CD4-positive, alpha-beta T cell treated with Interleukin-6 at 100 ng/mL for 8 hours (primary cell): ENCODE measurements around the gene PTPN2.
"Not testable (repeated sequence)": the region's sequence is repeated elsewhere in the genome, so short reads cannot be mapped to it uniquely, and the experiment has no call there.

Experiments
- DNase-seq: peaks from one replicate; pipeline ENCODE4 v3.0.0-alpha.2; 2020; ENCODE audit warnings: mixed read lengths, low spot score

PTPN2 gene

DNA sequence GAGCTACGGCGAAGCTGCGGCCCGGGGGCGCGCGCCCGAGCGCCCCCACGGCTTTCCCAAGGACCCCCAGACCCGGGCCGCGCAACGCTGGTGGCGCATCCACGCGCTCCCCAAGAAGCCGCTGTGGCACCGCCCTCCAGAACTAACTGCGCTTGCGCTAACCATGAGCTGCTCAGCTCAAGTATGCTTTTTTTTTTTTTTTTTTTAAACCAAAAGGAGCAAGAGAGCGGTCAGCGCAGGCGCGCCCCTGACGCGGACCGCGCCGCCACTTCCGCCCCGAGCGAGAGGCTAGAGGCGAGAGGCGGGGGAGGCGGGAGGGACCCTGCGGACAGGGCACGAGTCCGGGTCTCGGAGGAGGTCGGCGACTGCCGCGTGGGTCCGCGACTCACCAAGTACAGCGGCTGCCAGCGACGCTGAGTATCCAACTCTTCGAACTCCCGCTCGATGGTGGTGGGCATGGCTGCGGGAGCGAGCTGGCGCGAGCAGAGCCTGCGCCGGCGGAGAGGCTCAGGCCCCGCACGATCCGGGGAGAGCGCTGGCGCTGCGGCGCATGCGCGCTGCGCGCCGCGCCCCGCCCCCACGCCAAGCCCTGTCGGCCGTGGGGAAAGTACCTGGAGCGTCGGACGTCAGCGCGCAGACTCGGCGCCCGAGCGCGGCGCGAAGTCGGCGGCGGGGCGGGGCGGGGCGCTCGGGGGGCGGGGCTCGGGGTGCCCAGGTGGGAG is at the start of gene PTPN2:
Gene PTPN2, minus strand, starts transcription at position 554 of the 722 bp plus-strand sequence. Its CDS starts 96 bp downstream, at position 458.
- peak; percentile 93 for DNase-seq

DNA sequence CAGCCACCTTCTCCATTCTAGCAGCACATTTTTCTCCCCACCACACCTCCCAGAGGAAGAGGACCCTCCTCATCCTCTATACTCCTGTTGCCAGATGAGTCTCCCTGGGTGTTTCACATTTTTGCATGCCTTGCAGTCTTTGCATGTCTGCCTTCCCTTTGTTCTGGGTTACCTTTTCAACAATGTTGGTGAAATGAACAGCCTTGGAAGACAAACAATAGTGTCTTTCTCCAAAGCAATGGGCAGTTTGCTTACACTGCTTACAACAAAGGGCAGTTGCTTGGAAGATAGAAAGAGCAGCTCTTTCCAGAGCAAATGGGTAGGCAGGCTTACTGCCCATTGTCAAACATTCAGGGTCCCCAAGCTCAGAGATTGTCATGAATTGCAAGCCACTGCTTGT is 49.3 kb upstream of the PTPN2 start:
- DNase-seq: no peak

DNA sequence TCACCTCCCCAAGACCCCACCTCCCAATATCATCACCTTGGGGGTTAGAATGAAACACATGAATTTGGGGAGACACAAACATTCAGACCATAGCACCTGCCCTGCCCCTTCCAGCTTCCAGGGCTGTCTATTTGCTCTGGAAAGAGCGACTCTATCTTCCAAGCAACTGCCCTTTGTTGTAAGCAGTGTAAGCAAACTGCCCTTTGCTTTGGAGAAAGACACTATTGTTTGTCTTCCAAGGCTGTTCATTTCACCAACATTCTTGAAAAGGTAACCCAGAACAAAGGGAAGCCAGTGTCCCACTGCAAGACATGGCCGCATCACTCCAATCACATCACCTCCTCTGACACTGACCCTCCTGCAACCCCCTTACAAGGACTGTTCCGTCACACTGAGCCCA is 46.9 kb upstream of the PTPN2 start:
- DNase-seq: no peak

DNA sequence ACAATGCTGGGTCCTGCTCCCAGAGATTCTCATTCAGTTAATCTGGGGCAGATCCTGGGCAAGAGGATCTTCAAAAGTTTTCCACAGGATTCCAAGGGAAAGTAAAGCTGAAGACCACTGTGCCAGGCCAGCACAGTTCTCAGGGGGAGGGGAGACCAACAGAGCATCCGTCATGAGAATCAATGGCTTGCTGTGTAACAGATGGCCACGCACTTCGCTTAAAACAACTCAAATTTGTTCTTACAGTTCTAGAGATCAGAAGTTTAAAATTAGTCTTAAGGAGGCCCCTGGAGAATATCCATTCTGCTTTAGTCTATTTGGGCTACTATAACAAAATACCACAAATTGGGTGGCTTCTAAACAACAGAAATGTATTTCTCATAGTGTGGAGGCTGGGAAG is 46.3 kb upstream of the PTPN2 start:
- DNase-seq: no peak

DNA sequence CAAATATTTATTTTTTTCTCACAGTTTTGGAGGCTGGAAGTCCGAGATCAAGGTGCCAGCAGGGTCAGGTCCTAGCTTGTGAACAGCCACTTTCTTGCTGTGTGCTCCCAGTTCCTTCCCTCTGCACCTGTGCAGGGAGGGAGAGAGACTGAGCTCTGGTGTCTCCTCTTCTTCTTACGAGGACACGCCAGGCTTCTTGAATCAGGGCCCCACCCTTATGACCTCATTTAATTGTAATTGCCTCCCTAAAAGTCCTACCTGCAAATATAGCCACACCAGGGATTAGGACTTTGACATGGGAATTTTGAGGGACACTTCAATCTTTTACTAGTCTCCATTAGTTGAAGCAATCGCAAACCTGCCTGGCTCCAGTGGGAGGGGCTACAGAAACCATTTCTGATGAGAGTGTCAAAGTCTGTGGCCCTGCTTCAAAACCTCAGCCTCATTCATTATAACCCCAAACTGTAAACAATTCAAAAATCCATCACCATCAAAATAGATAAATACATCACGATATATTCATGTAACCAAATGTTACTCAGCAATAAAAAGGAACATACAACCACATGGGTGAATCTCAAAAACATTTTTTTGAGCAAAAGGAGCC is 45.5 kb upstream of the PTPN2 start:
- no peak for DNase-seq

DNA sequence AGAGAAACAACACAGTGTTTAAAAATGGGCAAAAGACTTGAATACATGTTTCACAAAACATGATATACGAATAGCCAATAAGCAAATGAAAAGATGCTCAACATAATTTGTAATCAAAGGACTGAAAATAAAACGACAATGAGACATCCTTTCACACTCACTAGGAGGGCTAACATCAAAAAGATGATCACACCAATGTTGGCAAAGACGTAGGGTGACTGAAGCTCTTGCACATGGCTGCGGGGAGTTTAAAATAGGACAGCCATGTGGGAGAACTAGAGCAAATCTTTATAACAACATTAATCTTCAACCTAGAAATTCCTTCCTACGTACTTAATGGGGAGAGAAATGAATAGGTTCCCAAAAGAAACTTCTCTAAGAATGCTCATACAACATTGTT is 44.6 kb upstream of the PTPN2 start:
- DNase-seq: no peak

DNA sequence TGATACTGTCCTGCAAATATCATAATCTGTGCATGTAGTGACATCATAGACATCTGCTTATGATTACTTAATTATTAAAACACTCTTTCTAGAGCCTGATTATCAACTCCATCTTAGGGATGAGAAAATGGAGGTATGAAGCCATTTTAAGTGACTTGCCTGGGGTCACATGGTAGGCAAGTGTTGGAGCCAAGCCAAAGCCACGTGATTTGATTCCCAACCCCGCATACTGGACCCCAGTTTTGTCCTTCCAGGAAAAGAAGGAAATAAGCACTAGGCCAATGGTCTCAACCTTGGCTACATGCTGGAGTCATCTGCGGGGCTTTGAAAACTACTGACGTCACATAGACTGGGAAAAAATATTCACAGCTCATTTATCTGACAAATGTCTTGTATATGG is 44.2 kb upstream of the PTPN2 start:
- no peak for DNase-seq

DNA sequence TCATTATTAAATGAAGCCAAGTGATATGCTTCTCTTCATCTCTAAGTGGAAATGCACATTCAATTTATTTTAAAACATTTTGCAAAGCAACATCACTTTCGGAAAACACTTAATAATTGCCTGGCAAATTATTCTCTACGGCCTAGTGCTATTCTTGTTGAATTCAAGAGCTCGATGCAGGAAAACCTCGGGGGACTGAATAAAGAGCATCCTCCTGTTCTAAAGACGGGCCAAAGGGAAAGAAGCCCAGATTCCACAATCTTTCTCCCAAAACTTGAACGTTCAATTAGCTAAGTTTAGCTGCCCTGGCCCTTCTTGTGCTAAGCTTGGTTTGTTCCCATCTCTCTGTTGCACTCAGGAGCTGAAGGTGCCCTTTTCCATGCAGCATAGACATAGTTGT is 40.6 kb upstream of the PTPN2 start:
- no peak for DNase-seq

DNA sequence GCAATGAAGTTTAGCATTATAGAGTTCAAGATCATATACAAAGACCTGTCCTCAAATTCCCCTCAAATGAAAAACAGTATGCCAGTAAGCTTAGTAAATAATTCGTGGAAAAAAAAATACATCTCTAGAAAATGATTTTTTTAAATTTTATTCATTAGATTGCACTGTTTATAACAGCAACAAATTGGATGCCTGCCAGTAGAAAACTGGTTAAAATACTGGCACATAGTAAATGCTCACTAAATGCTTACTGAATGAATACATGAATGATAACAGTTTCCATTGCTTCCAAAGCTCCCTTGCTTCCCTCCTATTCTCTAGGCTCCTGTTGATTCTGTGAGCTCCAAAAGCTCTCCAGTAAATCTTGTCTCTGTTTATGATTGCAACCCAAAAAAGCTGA is 38.2 kb upstream of the PTPN2 start:
- DNase-seq: no peak

DNA sequence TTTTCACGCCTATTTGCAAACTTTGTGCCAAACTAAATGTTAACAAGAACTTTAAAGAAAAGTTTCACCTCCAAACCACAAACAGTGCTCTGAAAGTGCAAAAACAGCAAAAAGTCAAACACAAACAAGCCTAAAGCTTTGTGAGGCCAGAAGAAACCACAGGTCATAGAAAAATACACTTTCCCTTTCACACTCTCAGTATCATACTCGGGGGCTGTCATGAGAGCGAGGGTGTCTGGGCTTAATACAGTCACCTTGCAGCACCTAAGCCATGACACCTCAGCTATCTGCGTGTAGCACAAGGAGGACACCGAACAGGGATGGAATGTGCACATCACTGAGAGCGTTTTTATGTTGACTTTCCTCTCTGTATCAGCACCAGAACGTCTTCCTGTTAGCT is 37.1 kb upstream of the PTPN2 start:
- DNase-seq: peak; percentile 17

DNA sequence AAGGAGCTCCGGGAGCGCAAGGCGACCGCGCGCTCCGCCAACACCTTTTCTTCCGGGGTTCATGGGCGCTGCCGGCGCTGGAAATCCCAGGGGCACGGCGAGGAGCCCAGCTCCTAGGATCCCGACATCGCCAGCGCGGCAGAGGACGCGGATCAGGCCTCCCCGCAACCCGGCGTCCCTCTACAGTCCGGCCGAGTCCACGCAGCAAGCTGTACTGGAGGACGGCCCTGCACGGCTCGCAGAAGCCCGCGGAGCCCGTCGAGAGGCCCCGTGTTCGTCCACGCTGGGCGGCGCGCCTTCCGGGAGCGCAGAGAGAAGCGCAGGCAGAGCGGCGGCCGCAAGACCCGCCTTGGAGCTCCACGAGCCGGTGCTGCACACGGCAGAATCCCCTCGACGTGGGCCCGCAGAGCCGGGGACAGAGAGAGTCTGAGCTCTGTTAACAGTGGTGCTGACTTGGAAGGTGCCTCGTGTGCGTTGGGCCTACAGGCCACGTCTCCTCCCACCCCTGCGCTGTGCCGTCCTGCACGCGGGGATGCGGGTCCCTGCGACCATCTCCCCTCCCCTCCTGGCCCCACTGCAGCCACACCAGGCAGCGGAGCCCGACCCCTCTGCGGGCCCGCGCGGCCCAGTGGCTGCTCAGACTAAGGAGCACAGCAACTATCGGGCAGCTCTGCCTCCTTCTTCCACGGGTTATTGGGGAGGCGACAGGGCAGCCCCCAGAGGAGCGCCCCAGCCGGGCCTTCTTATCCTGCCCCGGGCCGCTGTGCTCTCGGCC is 28.1 kb upstream of the PTPN2 start:
- no peak for DNase-seq

DNA sequence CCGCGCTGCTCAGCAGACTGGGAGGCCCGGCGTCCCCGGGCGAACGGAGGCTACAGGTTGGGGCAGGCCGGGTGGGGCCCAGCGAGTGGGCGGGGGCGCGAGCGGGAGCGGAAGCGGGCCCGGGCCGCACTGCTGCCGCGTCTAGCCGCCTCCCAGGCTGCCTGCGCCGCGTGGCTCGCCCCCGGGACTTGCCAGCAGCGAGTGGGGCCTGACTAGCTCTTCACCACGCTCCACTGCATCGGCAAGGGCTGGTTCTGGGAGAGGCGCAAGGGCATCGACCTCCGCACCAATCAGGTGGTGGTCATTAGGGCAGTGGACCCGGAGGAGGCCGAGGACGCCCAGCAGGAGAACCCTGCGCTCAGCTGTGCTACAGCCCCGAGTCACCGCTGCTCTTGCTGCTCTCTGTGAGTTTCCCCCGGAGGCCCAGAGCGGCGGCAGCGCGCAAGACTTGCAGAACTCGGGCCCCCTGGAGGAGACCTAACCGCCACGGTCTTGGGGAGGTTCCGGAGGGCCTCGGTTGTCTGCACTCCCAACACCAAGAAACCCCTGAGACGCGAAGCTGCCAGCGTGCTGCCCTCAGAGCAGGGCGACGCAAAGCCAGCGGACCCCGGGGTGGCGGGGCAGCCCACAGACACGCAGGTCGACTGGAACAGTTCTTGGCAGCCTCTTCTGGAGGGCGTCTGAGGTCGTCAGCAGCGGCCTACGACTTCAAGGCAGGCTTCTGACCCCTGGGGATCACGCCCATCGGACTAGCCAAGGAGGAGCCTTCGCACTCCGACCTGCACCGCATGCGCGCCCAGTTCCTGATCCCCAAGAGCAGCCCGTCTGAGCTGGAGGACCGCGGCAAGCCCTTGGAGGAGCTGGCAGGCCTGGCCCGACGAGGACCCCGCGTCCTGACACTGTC is 27.2 kb upstream of the PTPN2 start:
- DNase-seq: peak; percentile 43

DNA sequence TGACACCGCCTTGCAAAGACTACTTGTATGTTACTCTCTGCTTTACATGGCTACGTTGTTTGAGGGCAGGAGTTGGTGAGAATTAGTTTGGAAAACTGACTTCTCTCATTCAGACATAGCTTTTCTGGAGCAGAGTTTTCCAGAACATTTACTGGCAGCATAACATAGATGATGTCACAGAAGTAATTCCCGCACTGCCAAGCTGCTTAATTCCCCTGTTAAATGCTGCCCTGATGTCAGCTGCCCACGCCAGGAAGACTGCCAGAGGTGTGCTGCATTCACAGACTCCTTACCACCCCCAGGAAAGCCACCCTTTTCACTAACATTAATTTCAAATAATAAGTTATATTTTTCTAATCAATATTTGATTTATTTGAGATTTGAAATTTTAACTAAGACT is 24.7 kb upstream of the PTPN2 start:
- no peak for DNase-seq

DNA sequence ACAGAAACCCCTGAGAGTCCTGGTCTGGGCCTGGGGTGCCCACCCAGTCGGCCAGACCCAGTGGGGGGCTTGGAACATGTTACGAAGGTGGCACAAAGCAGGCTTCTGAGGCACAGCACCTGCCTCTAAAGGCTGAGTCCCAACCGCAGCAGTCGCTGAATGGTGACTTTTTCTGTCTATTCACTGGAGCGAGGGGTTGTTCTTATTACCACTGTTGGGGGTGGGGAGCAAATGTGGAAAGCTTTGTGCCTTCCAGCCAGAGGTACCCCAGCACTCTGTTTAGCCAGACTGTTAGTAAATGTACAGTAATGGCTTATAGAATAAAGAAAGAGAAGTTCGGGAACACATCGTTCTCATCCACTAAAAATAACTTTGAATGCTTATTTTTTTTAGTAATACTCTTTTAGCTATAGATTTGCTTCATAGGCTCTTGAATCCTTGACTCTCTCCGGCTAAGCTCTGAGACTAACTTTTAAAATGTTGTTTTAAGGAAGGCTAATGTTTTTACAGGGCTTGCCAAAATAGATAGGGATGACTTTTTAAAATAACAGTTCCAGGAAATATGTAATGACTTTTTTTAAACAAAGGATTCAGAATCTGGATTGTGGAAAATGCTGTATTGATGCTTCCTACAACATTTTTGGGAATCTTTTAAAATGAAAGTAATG is 23.4 kb upstream of the PTPN2 start:
- DNase-seq: no peak

DNA sequence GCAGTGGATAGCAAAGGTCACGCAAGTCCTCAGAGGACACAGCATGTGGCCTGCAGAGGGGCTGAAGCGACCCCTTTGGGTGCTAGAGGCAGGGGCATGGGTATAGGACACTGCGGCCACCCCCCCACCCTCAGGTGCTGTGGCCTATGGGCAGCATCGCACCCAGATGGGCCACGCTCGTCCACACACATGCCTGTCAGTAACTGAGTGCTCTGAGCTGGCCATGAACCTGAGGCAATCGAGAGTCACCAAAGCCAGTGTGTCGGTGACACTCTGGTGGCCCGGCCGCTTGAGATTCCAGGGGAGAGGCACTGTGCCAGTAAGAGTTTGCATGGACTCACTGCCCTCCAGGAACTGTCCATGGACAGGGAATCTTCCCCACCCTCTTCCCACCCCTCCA is 22.7 kb upstream of the PTPN2 start:
- no peak for DNase-seq

DNA sequence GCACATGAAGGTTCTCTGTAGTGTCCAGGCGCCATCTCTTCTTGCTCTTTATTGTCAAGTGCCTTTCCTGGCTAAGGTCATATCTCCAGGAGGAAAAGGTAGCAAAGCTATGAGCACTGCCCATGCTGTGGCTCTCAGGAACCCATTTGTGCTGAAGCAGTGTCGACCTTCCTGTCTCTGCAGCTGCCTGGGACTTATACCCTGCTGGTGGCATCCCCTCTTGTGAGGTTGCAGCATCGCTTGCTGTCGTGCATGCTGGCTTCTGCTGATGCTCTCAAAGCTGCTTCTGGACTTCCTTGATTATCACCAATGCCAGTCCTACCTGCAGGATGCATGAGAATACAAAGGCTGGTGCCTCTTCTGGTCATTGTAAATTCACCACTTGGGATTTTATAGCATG is 22.1 kb upstream of the PTPN2 start:
- no peak for DNase-seq

DNA sequence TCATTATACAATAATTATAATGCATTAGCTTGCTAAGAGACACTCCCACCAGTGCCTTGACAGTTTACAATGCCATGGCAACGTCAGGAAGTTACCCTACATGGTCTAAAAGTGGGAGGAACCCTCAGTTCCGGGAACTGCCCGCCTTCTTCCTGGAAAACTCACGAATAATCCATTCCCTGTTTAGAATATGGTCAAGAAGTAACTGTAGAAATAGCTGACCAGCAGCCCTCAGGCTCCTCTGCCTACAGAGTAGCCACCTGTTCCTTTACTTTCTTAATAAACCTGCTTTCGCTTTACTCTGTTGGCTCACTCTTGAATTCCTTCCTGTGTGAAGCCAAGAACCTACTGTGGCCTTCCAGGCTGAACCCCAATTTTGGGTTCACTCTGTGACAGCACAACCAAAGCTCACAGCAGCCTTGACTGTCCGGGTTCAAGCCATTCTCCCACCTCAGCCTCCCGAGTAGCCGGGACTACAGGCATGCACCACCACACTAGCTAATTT is 20.0 kb upstream of the PTPN2 start:
- DNase-seq: peak; percentile 27

DNA sequence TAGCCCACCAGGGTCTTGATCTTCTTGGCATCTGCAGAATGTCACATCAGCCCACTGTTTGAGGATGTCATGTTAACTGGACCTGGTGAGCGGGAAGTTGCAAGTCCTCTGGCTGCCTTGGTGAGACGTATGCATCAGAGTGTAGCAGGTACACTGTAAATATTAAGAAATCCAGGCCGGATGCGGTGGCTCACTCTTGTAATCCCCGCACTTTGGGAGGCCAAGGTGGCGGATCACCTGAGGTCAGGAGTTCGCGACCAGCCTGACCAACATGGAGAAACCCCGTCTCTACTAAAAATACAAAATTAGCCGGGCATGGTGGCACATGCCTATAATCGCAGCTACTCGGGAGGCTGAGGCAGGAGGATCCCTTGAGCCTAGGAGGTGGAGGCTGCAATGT is 17.2 kb upstream of the PTPN2 start:
- not testable (repeated sequence) for DNase-seq

DNA sequence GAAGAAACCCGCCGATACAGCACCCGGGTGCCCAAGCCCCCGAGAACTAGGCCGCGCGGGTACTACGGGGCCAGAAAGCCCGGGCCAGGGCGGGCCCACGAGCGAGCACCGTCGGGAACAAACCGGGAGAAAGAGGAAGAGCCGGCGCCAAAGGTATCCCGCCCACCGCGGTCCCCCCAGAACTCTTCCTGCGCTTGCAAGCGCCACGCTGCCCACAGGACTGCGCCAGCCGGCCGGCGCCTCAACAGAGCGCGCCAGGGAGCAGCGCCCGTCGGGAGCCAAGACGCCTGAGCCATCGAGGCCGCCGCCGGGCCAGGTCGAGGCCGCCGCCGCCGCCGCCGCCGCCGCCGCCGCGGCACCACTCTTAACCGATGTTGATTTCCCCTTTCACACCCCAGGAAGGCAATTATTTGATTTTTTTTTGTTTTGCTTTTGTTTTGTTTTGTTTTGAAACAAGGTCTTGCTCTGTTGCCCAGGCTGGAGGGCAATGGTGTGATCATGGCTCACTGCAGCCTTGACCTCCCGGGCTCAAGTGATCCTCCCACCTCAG is 12.8 kb upstream of the PTPN2 start:
- DNase-seq: not testable (repeated sequence)

DNA sequence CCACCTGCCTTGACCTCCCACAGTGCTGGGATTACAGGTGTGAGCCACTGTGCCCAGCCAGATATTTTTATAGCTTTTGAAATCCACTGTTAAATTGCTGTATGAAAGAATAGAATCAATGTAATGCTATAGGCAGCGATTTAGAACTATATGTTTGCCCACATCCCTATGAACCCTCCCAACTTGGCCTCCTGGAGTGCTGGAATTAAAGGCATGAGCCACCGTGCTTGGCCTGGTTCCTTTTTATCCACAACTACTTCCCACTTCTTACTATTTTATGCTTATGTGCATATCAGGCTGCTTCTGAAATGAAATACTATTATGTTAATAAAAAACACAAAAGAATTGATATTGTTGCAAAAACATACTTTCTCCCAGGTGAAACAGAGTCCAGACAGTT is 11.6 kb upstream of the PTPN2 start:
- DNase-seq: no peak

DNA sequence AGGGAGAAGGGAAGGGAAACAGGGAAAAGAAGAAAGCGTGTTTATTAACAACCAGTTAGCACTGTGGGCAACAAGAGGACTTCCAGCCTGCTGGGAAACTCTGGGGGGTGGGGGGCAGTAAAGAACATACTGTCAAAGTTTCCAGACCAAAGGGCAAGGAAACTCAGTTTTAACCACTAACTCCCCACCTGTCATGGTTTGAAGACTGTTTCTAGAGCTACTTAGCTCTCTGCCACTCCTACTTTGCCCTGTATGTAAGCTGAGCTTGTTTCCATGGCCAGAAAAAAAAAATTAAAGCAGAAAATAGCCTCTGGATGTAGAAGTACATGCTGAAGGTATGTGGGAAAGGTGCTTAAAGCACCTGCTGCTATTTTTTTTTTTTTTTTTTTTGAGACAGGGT is 11.0 kb upstream of the PTPN2 start:
- no peak for DNase-seq
